SK-N-SH (cell line): ENCODE measurements around the gene ARG2. TPM values are rescaled to one million over a fixed set of nuclear protein-coding genes. Genes with fewer than 3 reads are reported as not detected.
A peak's percentile ranks its signal among the peaks of the same experiment; 100 is the strongest.

Experiments used
- CTCF ChIA-PET: fragments of 300-600, 350-600 bp; formaldehyde crosslinking; extraction: SDS; loops from one replicate; lab custom pipeline; 2021; lab: Yijun Ruan, JAX
- POLR2A ChIA-PET: fragments of 350-600 bp; sonication (Branson Sonifier 250); formaldehyde crosslinking; extraction: SDS; loops from one replicate; lab custom pipeline; 2020; ENCODE audit warnings: antibody characterized with exemption, inconsistent platforms; lab: Yijun Ruan, JAX
- DNase-seq: peaks from one replicate; pipeline ENCODE4 v3.0.0; 2012
- H2AFZ ChIP-seq: fragments of 200-600 bp; sonication (generic); 2 replicates; pipeline ENCODE4 v1.8.1; 2016; ENCODE audit warnings: antibody characterized with exemption, mild to moderate bottlenecking, low read depth
- H3F3A ChIP-seq: fragments of 200-600 bp; sonication (generic); replicated peaks from 2 replicates; pipeline ENCODE3; 2016; ENCODE audit warnings: antibody characterized with exemption, mild to moderate bottlenecking; ENCODE audit not compliant: insufficient read depth
- H3K27ac ChIP-seq, 2 experiments: fragments of 200-500 bp in 1 of 2; fragments of 200-600 bp in 1 of 2; sonication (Bioruptor generic) in 1 of 2; sonication (generic), shearing (Covaris generic) in 1 of 2; 2 replicates each; pipeline versions ENCODE4 v1.5.1 to v1.6.1; 2014 to 2016; ENCODE audit warnings: low read depth in 2 of 2, inconsistent platforms in 1 of 2, low read length in 1 of 2, mild to moderate bottlenecking in 1 of 2, mixed read lengths in 1 of 2
- H3K27me3 ChIP-seq: fragments of 200-600 bp; sonication (generic), shearing (Covaris generic); 2 replicates; pipeline ENCODE4 v1.6.1; 2016; ENCODE audit warnings: mixed run types; ENCODE audit not compliant: insufficient read depth
- H3K36me3 ChIP-seq, 2 experiments: fragments of 200-500 bp in 1 of 2; fragments of 200-600 bp in 1 of 2; sonication (Bioruptor generic) in 1 of 2; sonication (generic) in 1 of 2; replicated peaks in 1 of 2; 2 replicates each; pipeline versions ENCODE3 to v1.5.1; 2014 to 2016; ENCODE audit warnings: low read length in 1 of 2, mild to moderate bottlenecking in 1 of 2; ENCODE audit not compliant: insufficient read depth in 2 of 2, control insufficient read depth in 1 of 2
- H3K4me1 ChIP-seq, 2 experiments: fragments of 200-500 bp in 1 of 2; fragments of 200-600 bp in 1 of 2; sonication (Bioruptor generic) in 1 of 2; sonication (generic), shearing (Covaris generic) in 1 of 2; 2 replicates each; pipeline versions ENCODE4 v1.5.1 to v1.6.1; 2014 to 2016; ENCODE audit warnings: low read depth in 1 of 2, low read length in 1 of 2, mixed run types in 1 of 2; ENCODE audit not compliant: insufficient read depth in 2 of 2, control insufficient read depth in 1 of 2
- H3K4me2 ChIP-seq: fragments of 200-600 bp; sonication (generic), shearing (Covaris generic); 2 replicates; pipeline ENCODE4 v1.6.1; 2017; ENCODE audit warnings: mixed run types
- H3K4me3 ChIP-seq, 2 experiments: fragments of 200-500 bp in 1 of 2; fragments of 200-600 bp in 1 of 2; sonication (Bioruptor generic) in 1 of 2; sonication (generic), shearing (Covaris generic) in 1 of 2; 2 replicates each; pipeline versions ENCODE4 v1.5.1 to v1.8.1; 2014 to 2016; ENCODE audit warnings: low read depth in 2 of 2, inconsistent platforms in 1 of 2, low read length in 1 of 2, mild to moderate bottlenecking in 1 of 2, mixed read lengths in 1 of 2, moderate library complexity in 1 of 2
- H3K79me2 ChIP-seq: fragments of 200-600 bp; sonication (generic); 2 replicates; pipeline ENCODE4 v1.8.1; 2017; ENCODE audit warnings: mild to moderate bottlenecking; ENCODE audit not compliant: insufficient read depth
- H3K9ac ChIP-seq: fragments of 200-600 bp; sonication (generic); 2 replicates; pipeline ENCODE4 v1.6.1; 2017; ENCODE audit warnings: mixed run types
- H3K9me2 ChIP-seq: fragments of 200-600 bp; sonication (generic); 2 replicates; pipeline ENCODE4 v1.6.1; 2017; ENCODE audit warnings: mixed run types
- H3K9me3 ChIP-seq: fragments of 200-600 bp; sonication (generic); 2 replicates; pipeline ENCODE4 v1.6.1; 2017; ENCODE audit warnings: mixed run types, mild to moderate bottlenecking, moderate library complexity
- H4K20me1 ChIP-seq: fragments of 200-600 bp; sonication (generic); 2 replicates; pipeline ENCODE4 v1.6.1; 2017; ENCODE audit warnings: mild to moderate bottlenecking, mixed run types; ENCODE audit not compliant: insufficient read depth
- ELF1 ChIP-seq: IDR thresholded peaks from 2 replicates; pipeline ENCODE4 v1.4.0; 2012
- EZH2phosphoT487 ChIP-seq: fragments of 200-600 bp; sonication (generic); IDR thresholded peaks from 2 replicates; pipeline ENCODE4 v1.6.1; 2017; ENCODE audit warnings: low read depth, mixed run types, mild to moderate bottlenecking, antibody characterized with exemption, moderate library complexity, borderline replicate concordance
- FOSL2 ChIP-seq: IDR thresholded peaks from 2 replicates; pipeline ENCODE4 v1.4.0; 2012; ENCODE audit warnings: low read depth, mild to moderate bottlenecking, moderate library complexity, borderline replicate concordance
- FOXJ3 ChIP-seq: sonication (generic); formaldehyde crosslinking; IDR thresholded peaks from 2 replicates; pipeline ENCODE4 v1.5.1; 2020; ENCODE audit warnings: mild to moderate bottlenecking, missing genetic modification reagents
- FOXM1 ChIP-seq: IDR thresholded peaks from 2 replicates; pipeline ENCODE4 v1.4.0; 2012; ENCODE audit warnings: low read depth, mild to moderate bottlenecking
- JUND ChIP-seq: IDR thresholded peaks from 2 replicates; pipeline ENCODE4 v1.4.0; 2012
- MEF2A ChIP-seq: IDR thresholded peaks from 2 replicates; pipeline ENCODE4 v1.4.0; 2012; ENCODE audit warnings: low read depth, borderline replicate concordance
- MXI1 ChIP-seq: IDR thresholded peaks from 2 replicates; pipeline ENCODE4 v1.6.1; 2012; ENCODE audit warnings: mild to moderate bottlenecking, low read depth, low read length, improper control_type of control experiment
- NFIC ChIP-seq: IDR thresholded peaks from 2 replicates; pipeline ENCODE4 v1.4.0; 2012; ENCODE audit warnings: borderline replicate concordance
- RAD21 ChIP-seq: IDR thresholded peaks from 2 replicates; pipeline ENCODE4 v1.6.1; 2012; ENCODE audit warnings: mild to moderate bottlenecking, low read length
- RXRA ChIP-seq: IDR thresholded peaks from 2 replicates; pipeline ENCODE4 v1.4.0; 2012; ENCODE audit warnings: low read depth, mild to moderate bottlenecking, borderline replicate concordance
- SIN3A ChIP-seq: IDR thresholded peaks from 2 replicates; pipeline ENCODE4 v1.6.1; 2012; ENCODE audit warnings: low read depth, mild to moderate bottlenecking, low read length, moderate library complexity, borderline replicate concordance
- TAF1 ChIP-seq: IDR thresholded peaks from 2 replicates; pipeline ENCODE4 v1.6.1; 2012; ENCODE audit warnings: low read depth, mild to moderate bottlenecking, low read length, moderate library complexity, borderline replicate concordance
- TCF12 ChIP-seq: IDR thresholded peaks from 2 replicates; pipeline ENCODE4 v1.4.0; 2012
- TEAD4 ChIP-seq: IDR thresholded peaks from 2 replicates; pipeline ENCODE4 v1.4.0; 2012; ENCODE audit warnings: mild to moderate bottlenecking, borderline replicate concordance; ENCODE audit not compliant: insufficient read depth
- YY1 ChIP-seq: IDR thresholded peaks from 2 replicates; pipeline ENCODE4 v1.4.0; 2012; ENCODE audit warnings: low read depth, mild to moderate bottlenecking
- WGBS: methylation state at CpG from one replicate; pipeline ENCODE4 v1.1.6; 2017; ENCODE audit warnings: low lambda C conversion rate; 5-methylcytosine and 5-hydroxymethylcytosine counted together
- polyA plus RNA-seq, 3 experiments: library from polyadenylated mRNA; depleted of rRNA; stranded (reverse); fragments of >200 nt; gene quantifications; 2 replicates each; pipeline ENCODE4 v1.2.3, GENCODE V29; 2012
- TF ChIP-seq, protein P1 (sequence below): fragments of 200-600 bp; sonication (generic); IDR thresholded peaks from 2 replicates; pipeline ENCODE4 v1.6.1; 2017; ENCODE audit warnings: antibody characterized with exemption, mild to moderate bottlenecking, moderate library complexity
- TF ChIP-seq, protein P2 (sequence below): IDR thresholded peaks from 2 replicates; pipeline ENCODE4 v1.4.0; 2012; ENCODE audit warnings: low read depth, borderline replicate concordance
- TF ChIP-seq, protein P3 (sequence below): IDR thresholded peaks from 2 replicates; pipeline ENCODE4 v1.4.0; 2012; ENCODE audit warnings: low read depth, borderline replicate concordance
- TF ChIP-seq, protein P4 (sequence below): IDR thresholded peaks from 2 replicates; pipeline ENCODE4 v1.4.0; 2012; ENCODE audit warnings: low read depth
- TF ChIP-seq, protein P5 (sequence below): IDR thresholded peaks from 2 replicates; pipeline ENCODE4; 2012
- TF ChIP-seq, protein P6 (sequence below): IDR thresholded peaks from 2 replicates; pipeline ENCODE4 v1.6.1; 2012; ENCODE audit warnings: mild to moderate bottlenecking, low read depth, low read length, moderate library complexity

The ARG2 gene
- polyA plus RNA-seq, 1 of the 3 experiments (the other 2 are of a cell fraction): 2.6 TPM

DNA sequence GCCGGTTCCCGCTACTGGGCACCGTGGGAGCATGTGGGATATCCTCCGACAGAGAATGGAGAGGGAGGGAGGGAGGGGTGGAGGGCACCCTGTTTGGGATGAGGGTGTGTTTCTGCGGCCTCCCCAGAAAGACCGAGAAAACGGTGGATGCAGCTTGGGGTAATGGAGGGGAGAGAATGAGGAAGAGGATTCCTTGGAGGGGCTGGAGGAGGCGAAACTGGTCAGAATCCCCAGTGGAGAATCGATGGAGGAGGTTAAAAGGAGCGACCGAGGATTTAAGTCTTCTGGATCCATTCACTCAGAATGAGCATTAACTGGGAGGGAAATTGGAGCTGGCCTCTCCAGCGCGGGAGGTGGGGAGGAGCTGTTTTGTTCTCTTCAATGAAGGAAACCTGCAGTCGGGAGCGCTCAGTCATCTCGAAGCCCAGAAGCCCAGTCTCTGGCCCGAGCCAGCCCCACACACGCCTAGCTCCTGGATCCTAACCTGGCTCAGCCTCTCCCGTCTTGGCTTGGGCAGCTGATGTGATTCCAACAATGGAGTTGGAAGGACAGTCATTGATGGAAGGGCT is 581 bp downstream of the ARG2 start (continued):
- TF ChIP-seq, protein P1, sequence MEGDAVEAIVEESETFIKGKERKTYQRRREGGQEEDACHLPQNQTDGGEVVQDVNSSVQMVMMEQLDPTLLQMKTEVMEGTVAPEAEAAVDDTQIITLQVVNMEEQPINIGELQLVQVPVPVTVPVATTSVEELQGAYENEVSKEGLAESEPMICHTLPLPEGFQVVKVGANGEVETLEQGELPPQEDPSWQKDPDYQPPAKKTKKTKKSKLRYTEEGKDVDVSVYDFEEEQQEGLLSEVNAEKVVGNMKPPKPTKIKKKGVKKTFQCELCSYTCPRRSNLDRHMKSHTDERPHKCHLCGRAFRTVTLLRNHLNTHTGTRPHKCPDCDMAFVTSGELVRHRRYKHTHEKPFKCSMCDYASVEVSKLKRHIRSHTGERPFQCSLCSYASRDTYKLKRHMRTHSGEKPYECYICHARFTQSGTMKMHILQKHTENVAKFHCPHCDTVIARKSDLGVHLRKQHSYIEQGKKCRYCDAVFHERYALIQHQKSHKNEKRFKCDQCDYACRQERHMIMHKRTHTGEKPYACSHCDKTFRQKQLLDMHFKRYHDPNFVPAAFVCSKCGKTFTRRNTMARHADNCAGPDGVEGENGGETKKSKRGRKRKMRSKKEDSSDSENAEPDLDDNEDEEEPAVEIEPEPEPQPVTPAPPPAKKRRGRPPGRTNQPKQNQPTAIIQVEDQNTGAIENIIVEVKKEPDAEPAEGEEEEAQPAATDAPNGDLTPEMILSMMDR: no peak
- no peak for TF ChIP-seq SIN3A
- no peak for TF ChIP-seq MEF2A

DNA sequence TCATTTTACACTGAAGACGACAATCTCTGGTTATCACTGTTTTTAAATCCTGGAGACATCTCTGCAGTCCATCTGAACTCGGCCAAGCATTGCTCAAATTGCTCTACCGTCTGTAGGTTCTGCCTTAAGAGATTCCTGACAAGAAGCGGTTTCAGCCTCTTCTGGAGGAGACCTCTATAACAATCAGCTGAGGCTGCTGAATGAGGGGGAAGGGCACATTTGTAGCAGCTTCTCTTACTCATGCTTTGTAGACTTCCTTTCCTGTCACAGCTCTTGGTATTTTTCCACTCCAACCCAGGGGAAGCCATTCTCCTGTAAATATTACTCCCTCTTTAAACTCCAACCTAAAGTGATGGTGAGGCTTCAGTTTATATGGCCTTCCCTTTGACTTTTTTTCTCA is 3.0 kb downstream of the ARG2 start:
- peak overlapping the region; percentile 26; the same call in 1 of the 2 replicates for H3K9ac ChIP-seq
- CTCF ChIA-PET: interaction anchor here (0.9 to 6.2 kb wide), 2 partner anchors 79 to 195 kb away, joined by 3 to 85 read pairs; partner anchors contain the start of gene RDH12
- no peaks in the 10 kb centered on the region for H3K79me2 ChIP-seq
- TF ChIP-seq, protein P2, sequence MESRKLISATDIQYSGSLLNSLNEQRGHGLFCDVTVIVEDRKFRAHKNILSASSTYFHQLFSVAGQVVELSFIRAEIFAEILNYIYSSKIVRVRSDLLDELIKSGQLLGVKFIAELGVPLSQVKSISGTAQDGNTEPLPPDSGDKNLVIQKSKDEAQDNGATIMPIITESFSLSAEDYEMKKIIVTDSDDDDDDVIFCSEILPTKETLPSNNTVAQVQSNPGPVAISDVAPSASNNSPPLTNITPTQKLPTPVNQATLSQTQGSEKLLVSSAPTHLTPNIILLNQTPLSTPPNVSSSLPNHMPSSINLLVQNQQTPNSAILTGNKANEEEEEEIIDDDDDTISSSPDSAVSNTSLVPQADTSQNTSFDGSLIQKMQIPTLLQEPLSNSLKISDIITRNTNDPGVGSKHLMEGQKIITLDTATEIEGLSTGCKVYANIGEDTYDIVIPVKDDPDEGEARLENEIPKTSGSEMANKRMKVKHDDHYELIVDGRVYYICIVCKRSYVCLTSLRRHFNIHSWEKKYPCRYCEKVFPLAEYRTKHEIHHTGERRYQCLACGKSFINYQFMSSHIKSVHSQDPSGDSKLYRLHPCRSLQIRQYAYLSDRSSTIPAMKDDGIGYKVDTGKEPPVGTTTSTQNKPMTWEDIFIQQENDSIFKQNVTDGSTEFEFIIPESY: no peak
- TF ChIP-seq MXI1 (no peak), FOXJ3 (no peak), YY1 (no peak), RXRA (no peak), FOSL2 (peak; percentile 35; the same call in 1 of the 2 replicates), SIN3A (no peak), TCF12 (peak; percentile 7; the same call in 1 of the 2 replicates), FOXM1 (no peak), TEAD4 (no peak), TAF1 (no peak), NFIC (no peak), JUND (peak; percentile 18; the same call in 1 of the 2 replicates), EZH2phosphoT487 (no peak), ELF1 (no peak), RAD21 (no peak)
- TF ChIP-seq, protein P3, sequence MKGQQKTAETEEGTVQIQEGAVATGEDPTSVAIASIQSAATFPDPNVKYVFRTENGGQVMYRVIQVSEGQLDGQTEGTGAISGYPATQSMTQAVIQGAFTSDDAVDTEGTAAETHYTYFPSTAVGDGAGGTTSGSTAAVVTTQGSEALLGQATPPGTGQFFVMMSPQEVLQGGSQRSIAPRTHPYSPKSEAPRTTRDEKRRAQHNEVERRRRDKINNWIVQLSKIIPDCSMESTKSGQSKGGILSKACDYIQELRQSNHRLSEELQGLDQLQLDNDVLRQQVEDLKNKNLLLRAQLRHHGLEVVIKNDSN: no peak
- TF ChIP-seq, protein P4, sequence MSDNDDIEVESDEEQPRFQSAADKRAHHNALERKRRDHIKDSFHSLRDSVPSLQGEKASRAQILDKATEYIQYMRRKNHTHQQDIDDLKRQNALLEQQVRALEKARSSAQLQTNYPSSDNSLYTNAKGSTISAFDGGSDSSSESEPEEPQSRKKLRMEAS: peak; percentile 52; the same call in 1 of the 2 replicates
- TF ChIP-seq, protein P5, sequence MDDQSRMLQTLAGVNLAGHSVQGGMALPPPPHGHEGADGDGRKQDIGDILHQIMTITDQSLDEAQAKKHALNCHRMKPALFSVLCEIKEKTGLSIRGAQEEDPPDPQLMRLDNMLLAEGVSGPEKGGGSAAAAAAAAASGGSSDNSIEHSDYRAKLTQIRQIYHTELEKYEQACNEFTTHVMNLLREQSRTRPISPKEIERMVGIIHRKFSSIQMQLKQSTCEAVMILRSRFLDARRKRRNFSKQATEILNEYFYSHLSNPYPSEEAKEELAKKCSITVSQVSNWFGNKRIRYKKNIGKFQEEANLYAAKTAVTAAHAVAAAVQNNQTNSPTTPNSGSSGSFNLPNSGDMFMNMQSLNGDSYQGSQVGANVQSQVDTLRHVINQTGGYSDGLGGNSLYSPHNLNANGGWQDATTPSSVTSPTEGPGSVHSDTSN: peak; percentile 61
- TF ChIP-seq, protein P6, sequence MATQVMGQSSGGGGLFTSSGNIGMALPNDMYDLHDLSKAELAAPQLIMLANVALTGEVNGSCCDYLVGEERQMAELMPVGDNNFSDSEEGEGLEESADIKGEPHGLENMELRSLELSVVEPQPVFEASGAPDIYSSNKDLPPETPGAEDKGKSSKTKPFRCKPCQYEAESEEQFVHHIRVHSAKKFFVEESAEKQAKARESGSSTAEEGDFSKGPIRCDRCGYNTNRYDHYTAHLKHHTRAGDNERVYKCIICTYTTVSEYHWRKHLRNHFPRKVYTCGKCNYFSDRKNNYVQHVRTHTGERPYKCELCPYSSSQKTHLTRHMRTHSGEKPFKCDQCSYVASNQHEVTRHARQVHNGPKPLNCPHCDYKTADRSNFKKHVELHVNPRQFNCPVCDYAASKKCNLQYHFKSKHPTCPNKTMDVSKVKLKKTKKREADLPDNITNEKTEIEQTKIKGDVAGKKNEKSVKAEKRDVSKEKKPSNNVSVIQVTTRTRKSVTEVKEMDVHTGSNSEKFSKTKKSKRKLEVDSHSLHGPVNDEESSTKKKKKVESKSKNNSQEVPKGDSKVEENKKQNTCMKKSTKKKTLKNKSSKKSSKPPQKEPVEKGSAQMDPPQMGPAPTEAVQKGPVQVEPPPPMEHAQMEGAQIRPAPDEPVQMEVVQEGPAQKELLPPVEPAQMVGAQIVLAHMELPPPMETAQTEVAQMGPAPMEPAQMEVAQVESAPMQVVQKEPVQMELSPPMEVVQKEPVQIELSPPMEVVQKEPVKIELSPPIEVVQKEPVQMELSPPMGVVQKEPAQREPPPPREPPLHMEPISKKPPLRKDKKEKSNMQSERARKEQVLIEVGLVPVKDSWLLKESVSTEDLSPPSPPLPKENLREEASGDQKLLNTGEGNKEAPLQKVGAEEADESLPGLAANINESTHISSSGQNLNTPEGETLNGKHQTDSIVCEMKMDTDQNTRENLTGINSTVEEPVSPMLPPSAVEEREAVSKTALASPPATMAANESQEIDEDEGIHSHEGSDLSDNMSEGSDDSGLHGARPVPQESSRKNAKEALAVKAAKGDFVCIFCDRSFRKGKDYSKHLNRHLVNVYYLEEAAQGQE: no peak

More for the DNA sequence above, 3.0 kb downstream of the ARG2 start:
- Histone ChIP-seq H2AFZ (peak overlapping the region; percentile 77; the same call in 1 of the 2 replicates), H3K9me2 (no peaks in the 10 kb centered on the region), H4K20me1 (no peaks in the 10 kb centered on the region), H3K27ac (peak overlapping the region in 1 of 2 experiments; percentile 76; a peak in 3 of 4 replicates), H3K4me2 (peak overlapping the region; percentile 58; the same call in 1 of the 2 replicates), H3K27me3 (no peaks in the 10 kb centered on the region), H3F3A (peaks cover 22% of the 10 kb centered on the region), H3K36me3 (no peaks in the 10 kb centered on the region), H3K4me1 (peaks cover 5 to 10% of the 10 kb centered on the region in 2 experiments; a peak in 3 of 4 replicates), H3K9me3 (no peaks in the 10 kb centered on the region), H3K4me3 (no peak overlapping the region)
- no peak for DNase-seq
- POLR2A ChIA-PET: no interaction called here
- WGBS: 67% methylated on average over 4 of the region's 4 CpGs
